CD8-positive, alpha-beta memory T cell (primary cell): ENCODE data around the gene MERTK. TPM values are rescaled to one million over a fixed set of nuclear protein-coding genes. Genes with fewer than 3 reads are reported as not detected.

Experiments
- CTCF ChIA-PET: fragments of 350-600 bp; sonication (Branson Sonifier 250); formaldehyde crosslinking; loops from one replicate; lab custom pipeline; 2021; ENCODE audit warnings: antibody characterized with exemption; lab: Charles Lee
- POLR2A ChIA-PET: fragments of 350-600 bp; sonication (Branson Sonifier 250); formaldehyde crosslinking; loops from one replicate; lab custom pipeline; 2021; ENCODE audit warnings: antibody characterized with exemption; lab: Charles Lee
- DNase-seq, 5 donors: peaks; one replicate each; pipeline versions ENCODE4 v3.0.0 to v3.0.0-alpha.2; 2020 to 2022; ENCODE audit warnings: mixed read lengths in 1 of 5
- H3K27ac ChIP-seq: one replicate; pipeline ENCODE4 v1.7.0; 2013; ENCODE audit warnings: low read depth, mild to moderate bottlenecking, low read length, moderate library complexity
- H3K27me3 ChIP-seq: 2 replicates; pipeline ENCODE4 v1.7.0; 2013; ENCODE audit warnings: low read length, mild to moderate bottlenecking; ENCODE audit not compliant: insufficient read depth, poor library complexity, severe bottlenecking
- H3K36me3 ChIP-seq: 2 replicates; pipeline ENCODE4 v1.7.0; 2013; ENCODE audit warnings: mild to moderate bottlenecking, low read length, moderate library complexity; ENCODE audit not compliant: insufficient read depth
- H3K4me1 ChIP-seq: 2 replicates; pipeline ENCODE4 v1.7.0; 2013; ENCODE audit warnings: mild to moderate bottlenecking, low read length, moderate library complexity; ENCODE audit not compliant: insufficient read depth
- H3K4me3 ChIP-seq: 2 replicates; pipeline ENCODE4 v1.7.0; 2013; ENCODE audit warnings: mild to moderate bottlenecking, low read length
- H3K9me3 ChIP-seq: 2 replicates; pipeline ENCODE4 v1.7.0; 2013; ENCODE audit warnings: mild to moderate bottlenecking, low read length
- H3K27ac Mint-ChIP-seq, 8 donors: one replicate each; pipeline ENCODE4 v1.8.0; 2020 to 2021; ENCODE audit warnings: mixed read lengths in 8 of 8, mild to moderate bottlenecking in 6 of 8, inconsistent platforms in 3 of 8, moderate library complexity in 3 of 8
- H3K27me3 Mint-ChIP-seq, 2 donors: one replicate each; pipeline ENCODE4 v1.8.0; 2020 to 2021; ENCODE audit warnings: mixed read lengths in 2 of 2, mild to moderate bottlenecking in 1 of 2, moderate library complexity in 1 of 2
- H3K36me3 Mint-ChIP-seq, 3 donors: one replicate each; pipeline ENCODE4 v1.8.0; 2020 to 2021; ENCODE audit warnings: mixed read lengths in 3 of 3, inconsistent platforms in 1 of 3, mild to moderate bottlenecking in 1 of 3
- H3K4me1 Mint-ChIP-seq, 3 donors: one replicate each; pipeline ENCODE4 v1.8.0; 2020 to 2021; ENCODE audit warnings: mixed read lengths in 3 of 3, inconsistent platforms in 1 of 3, mild to moderate bottlenecking in 1 of 3
- H3K4me3 Mint-ChIP-seq, 7 donors: one replicate each; pipeline ENCODE4 v1.8.0; 2020 to 2021; ENCODE audit warnings: mixed read lengths in 7 of 7, mild to moderate bottlenecking in 6 of 7, moderate library complexity in 4 of 7, inconsistent platforms in 2 of 7
- H3K9me3 Mint-ChIP-seq, 5 donors: one replicate each; pipeline ENCODE4 v1.8.0; 2020 to 2022; ENCODE audit warnings: mixed read lengths in 5 of 5, mild to moderate bottlenecking in 3 of 5, moderate library complexity in 2 of 5, inconsistent platforms in 1 of 5
- polyA plus RNA-seq: library from polyadenylated mRNA; unstranded; fragments of 300-500 nt; fragmentation: Illumina TruSeq; gene quantifications from one replicate; pipeline ENCODE4 v1.2.3, GENCODE V29; 2021
- total RNA-seq, 2 experiments: library from RNA; stranded (reverse); gene quantifications; one replicate each; pipeline ENCODE4 v1.2.3, GENCODE V29; 2021

The MERTK gene
- total and polyA plus RNA-seq, 3 experiments from 2014 or later = 0.14 to 0.88 (median 0.75) TPM

- Histone ChIP-seq H3K4me3 (no peak overlapping the region), H3K4me1 (no peaks in the 10 kb centered on the region), H3K27ac (no peak overlapping the region), H3K27me3 (no peaks in the 10 kb centered on the region), H3K36me3 (peaks cover 8% of the 10 kb centered on the region), H3K9me3 (no peaks in the 10 kb centered on the region)
- H3K4me3 Mint-ChIP-seq = peak overlapping the region in 1 of 7 donors; percentile 19
- no peaks in the 10 kb centered on the region for H3K27me3 Mint-ChIP-seq
- no peak for DNase-seq
- H3K36me3 Mint-ChIP-seq = peaks cover 39 to 80% (median 50%) of the 10 kb centered on the region in 3 donors
- H3K27ac Mint-ChIP-seq = peak overlapping the region in 2 of 8 donors; percentile 17 to 32
- peaks cover 2 to 8% (median 3%) of the 10 kb centered on the region in 5 donors for H3K9me3 Mint-ChIP-seq
- H3K4me1 Mint-ChIP-seq = peaks cover 43 to 53% (median 44%) of the 10 kb centered on the region in 3 donors
- POLR2A ChIA-PET = no interaction called here
- CTCF ChIA-PET = no interaction called here
Observed at GRCh38 chr2:112073875-112074274, 175.5 kb downstream of the MERTK start.

- no peaks in the 10 kb centered on the region for H3K9me3 ChIP-seq
- peaks cover 39 to 49% (median 41%) of the 10 kb centered on the region in 3 donors for H3K4me1 Mint-ChIP-seq
- peak overlapping the region in 2 of 8 donors; percentile 11 to 14 for H3K27ac Mint-ChIP-seq
- no peak overlapping the region for H3K27ac ChIP-seq
- peaks cover 8% of the 10 kb centered on the region for H3K36me3 ChIP-seq
- H3K4me1 ChIP-seq = no peaks in the 10 kb centered on the region
- H3K27me3 Mint-ChIP-seq = no peaks in the 10 kb centered on the region
- H3K9me3 Mint-ChIP-seq = peaks cover 2 to 8% (median 3%) of the 10 kb centered on the region in 5 donors
- peaks cover 39 to 81% (median 46%) of the 10 kb centered on the region in 3 donors for H3K36me3 Mint-ChIP-seq
- H3K27me3 ChIP-seq = no peaks in the 10 kb centered on the region
- DNase-seq = no peak
- ChIA-PET POLR2A (no interaction called here), CTCF (no interaction called here)
- H3K4me3 ChIP-seq = no peak overlapping the region
- H3K4me3 Mint-ChIP-seq = no peak overlapping the region
Observed at GRCh38 chr2:112074506-112074905, 176.1 kb downstream of the MERTK start.

- H3K4me1 Mint-ChIP-seq = peaks cover 32 to 41% (median 37%) of the 10 kb centered on the region in 3 donors
- H3K4me3 Mint-ChIP-seq = no peak overlapping the region
Observed at GRCh38 chr2:112075490-112076260, 177.3 kb downstream of the MERTK start.

DNA sequence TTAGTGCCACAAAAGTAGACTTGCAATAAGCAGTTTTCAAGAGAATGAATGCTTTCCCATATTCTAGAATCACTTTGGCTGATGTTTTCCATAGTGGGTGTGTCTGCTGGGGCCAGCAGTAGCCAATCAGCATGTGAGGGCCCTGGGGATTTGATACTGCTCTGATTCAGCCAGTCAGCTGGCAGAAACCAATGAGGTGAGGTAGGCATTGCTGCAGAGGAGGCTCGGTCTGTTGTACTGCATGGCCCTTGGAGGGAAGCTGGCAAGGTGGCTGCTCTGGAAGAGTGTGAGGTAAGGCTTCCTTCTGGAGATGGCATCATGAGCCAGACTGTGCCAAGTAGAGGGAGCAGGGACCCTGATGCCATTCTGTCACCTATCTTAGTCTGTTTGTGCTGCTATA is 179.4 kb downstream of the MERTK start:
- H3K27me3 Mint-ChIP-seq = no peaks in the 10 kb centered on the region
- DNase-seq = no peak
- H3K36me3 ChIP-seq = peaks cover 23% of the 10 kb centered on the region
- peaks cover 18 to 29% (median 25%) of the 10 kb centered on the region in 3 donors for H3K4me1 Mint-ChIP-seq
- peaks cover 23 to 80% (median 42%) of the 10 kb centered on the region in 3 donors for H3K36me3 Mint-ChIP-seq
- H3K4me1 ChIP-seq = no peaks in the 10 kb centered on the region
- no peak overlapping the region for H3K4me3 ChIP-seq
- peaks cover 2 to 8% (median 3%) of the 10 kb centered on the region in 5 donors for H3K9me3 Mint-ChIP-seq
- H3K9me3 ChIP-seq = no peaks in the 10 kb centered on the region
- no peaks in the 10 kb centered on the region for H3K27me3 ChIP-seq
- H3K4me3 Mint-ChIP-seq = no peak overlapping the region
- no peak overlapping the region for H3K27ac ChIP-seq
- ChIA-PET POLR2A (no interaction called here), CTCF (no interaction called here)
- H3K27ac Mint-ChIP-seq = no peak overlapping the region

More at GRCh38 chr2:112075490-112076260, 177.3 kb downstream of the MERTK start:
- H3K9me3 Mint-ChIP-seq = peaks cover 2 to 8% (median 3%) of the 10 kb centered on the region in 5 donors
- H3K27ac Mint-ChIP-seq = peak overlapping the region in 6 of 8 donors; percentile 8 to 83 (median 47)
- H3K9me3 ChIP-seq = no peaks in the 10 kb centered on the region
- peaks cover 11% of the 10 kb centered on the region for H3K36me3 ChIP-seq
- H3K27me3 ChIP-seq = no peaks in the 10 kb centered on the region
- CTCF ChIA-PET = no interaction called here
- no peaks in the 10 kb centered on the region for H3K4me1 ChIP-seq
- no peaks in the 10 kb centered on the region for H3K27me3 Mint-ChIP-seq
- peaks cover 35 to 76% (median 37%) of the 10 kb centered on the region in 3 donors for H3K36me3 Mint-ChIP-seq
- H3K27ac ChIP-seq = no peak overlapping the region
- no peak for DNase-seq
- no peak overlapping the region for H3K4me3 ChIP-seq
- POLR2A ChIA-PET = no interaction called here

Other genes starting within 250 kb of the MERTK start
- gene ANAPC1, start 14.4 kb upstream of the MERTK start, total RNA-seq = 100 to 1,000 TPM; 128 to 131 TPM
- gene ANAPC1, start 14.4 kb upstream of the MERTK start, polyA plus RNA-seq = 28.9 TPM
- gene TMEM87B, start 156.7 kb downstream of the MERTK start, total RNA-seq = 10 to 100 TPM; 16.8 to 17.3 TPM
- 12.9 TPM for gene TMEM87B, start 156.7 kb downstream of the MERTK start, polyA plus RNA-seq
- 1 to 10 TPM; 2.1 to 2.2 TPM for gene FBLN7, start 239.8 kb downstream of the MERTK start, total RNA-seq
- 1.4 TPM for gene FBLN7, start 239.8 kb downstream of the MERTK start, polyA plus RNA-seq